Cardiac muscle cell (in vitro differentiated cells and primary cell): Measurements from ENCODE around the gene SLC45A2. TPM values are rescaled to one million over a fixed set of nuclear protein-coding genes. Genes with fewer than 3 reads are reported as not detected.

ENCODE experiments used
- DNase-seq, 2 donors: peaks; one replicate each; pipeline versions ENCODE4 v3.0.0 to v3.0.0-alpha.2; 2010 to 2017; ENCODE audit warnings: low read depth in 1 of 2, low spot score in 1 of 2
- H3K27ac ChIP-seq: fragments of 200-600 bp; sonication (generic); 2 replicates; pipeline ENCODE4 v1.5.1; 2016
- H3K27me3 ChIP-seq: fragments of 200-600 bp; sonication (generic); 2 replicates; pipeline ENCODE4 v1.6.0; 2016; ENCODE audit warnings: control low read depth
- H3K36me3 ChIP-seq: fragments of 200-600 bp; sonication (generic); 2 replicates; pipeline ENCODE4 v1.5.1; 2016; ENCODE audit warnings: control low read depth
- H3K4me1 ChIP-seq: fragments of 200-600 bp; sonication (generic); 2 replicates; pipeline ENCODE4 v1.8.1; 2017; ENCODE audit warnings: low read depth, mild to moderate bottlenecking, mixed run types
- H3K4me3 ChIP-seq: fragments of 200-600 bp; sonication (generic); 2 replicates; pipeline ENCODE4 v1.5.1; 2016; ENCODE audit warnings: mild to moderate bottlenecking
- H3K9me3 ChIP-seq: fragments of 200-600 bp; sonication (generic); 2 replicates; pipeline ENCODE4 v1.5.1; 2017; ENCODE audit warnings: low read depth, mild to moderate bottlenecking, control low read depth
- CTCF ChIP-seq: IDR thresholded peaks from 2 replicates; pipeline ENCODE4 v1.5.1; 2012; ENCODE audit warnings: low read depth, mild to moderate bottlenecking, low read length
- polyA plus RNA-seq: library from polyadenylated mRNA; unstranded; fragments of >200 nt; fragmentation: Nextera tagmentation; extraction: Ambion mirVana; gene quantifications from 2 replicates; pipeline ENCODE4 v1.2.1, GENCODE V29; 2016
- total RNA-seq: library from RNA; depleted of rRNA; stranded (reverse); fragments of >200 nt; gene quantifications from 2 replicates; pipeline ENCODE4 v1.2.3, GENCODE V29; 2016

The SLC45A2 gene
- total and polyA plus RNA-seq, 2 experiments from 2014 or later: 0.32 TPM; not detected in 1

GRCh38 chr5:33976307-33976706, 8.2 kb downstream of the SLC45A2 start:
- Histone ChIP-seq H3K36me3 (no peaks in the 10 kb centered on the region), H3K4me3 (no peak overlapping the region), H3K27me3 (no peaks in the 10 kb centered on the region), H3K9me3 (no peaks in the 10 kb centered on the region), H3K4me1 (peaks cover 6% of the 10 kb centered on the region), H3K27ac (no peak overlapping the region)
- TF ChIP-seq CTCF: no peak
- DNase-seq: no peak

GRCh38 chr5:33975852-33976251, 8.6 kb downstream of the SLC45A2 start:
- DNase-seq: peak in 1 of 2 donors; percentile 17
- peaks cover 6% of the 10 kb centered on the region for H3K4me1 ChIP-seq
- no peaks in the 10 kb centered on the region for H3K27me3 ChIP-seq
- TF ChIP-seq CTCF: no peak
- no peak overlapping the region for H3K4me3 ChIP-seq
- no peaks in the 10 kb centered on the region for H3K36me3 ChIP-seq
- no peaks in the 10 kb centered on the region for H3K9me3 ChIP-seq
- no peak overlapping the region for H3K27ac ChIP-seq

GRCh38 chr5:33973271-33973670, 11.2 kb downstream of the SLC45A2 start:
- no peak overlapping the region for H3K27ac ChIP-seq
- H3K9me3 ChIP-seq: no peaks in the 10 kb centered on the region
- H3K27me3 ChIP-seq: no peaks in the 10 kb centered on the region
- no peaks in the 10 kb centered on the region for H3K36me3 ChIP-seq
- TF ChIP-seq CTCF: no peak
- peaks cover 6% of the 10 kb centered on the region for H3K4me1 ChIP-seq
- H3K4me3 ChIP-seq: no peak overlapping the region
- no peak for DNase-seq

GRCh38 chr5:33969572-33970452, 14.7 kb downstream of the SLC45A2 start:
- peak; percentile 93 for TF ChIP-seq CTCF
- Histone ChIP-seq H3K36me3 (no peaks in the 10 kb centered on the region), H3K4me3 (no peak overlapping the region), H3K4me1 (peaks cover 6% of the 10 kb centered on the region), H3K9me3 (no peaks in the 10 kb centered on the region), H3K27ac (no peak overlapping the region), H3K27me3 (no peaks in the 10 kb centered on the region)
- peak; percentile 66 to 77 for DNase-seq

- TF ChIP-seq CTCF: no peak
These were observed 16.1 kb downstream of the SLC45A2 start for GRCh38 chr5:33968211-33969005.

More at GRCh38 chr5:33968211-33969005, 16.1 kb downstream of the SLC45A2 start:
- Histone ChIP-seq H3K9me3 (no peaks in the 10 kb centered on the region), H3K36me3 (no peaks in the 10 kb centered on the region), H3K27ac (no peak overlapping the region), H3K27me3 (no peaks in the 10 kb centered on the region), H3K4me3 (no peak overlapping the region), H3K4me1 (no peaks in the 10 kb centered on the region)
- no peak for DNase-seq
